Activated CD8-positive, alpha-beta T cell treated with anti-CD3 and anti-CD28 coated beads for 36 hours (primary cell): Measurements from ENCODE around the gene SPATA46. TPM values are rescaled to one million over a fixed set of nuclear protein-coding genes. Genes with fewer than 3 reads are reported as not detected.
"Not testable (repeated sequence)": the region's sequence is repeated elsewhere in the genome, so short reads cannot be mapped to it uniquely, and the experiment has no call there.

ENCODE experiments used
- ATAC-seq: fragments of 200-7000 bp; cut with Tn5 transposase; one replicate; pipeline ENCODE4 v1.10.0; 2021; ENCODE audit warnings: mild to moderate bottlenecking, moderate library complexity
- CTCF ChIA-PET: fragments of 350-600 bp; sonication (Branson Sonifier 250); formaldehyde crosslinking; loops from one replicate; lab custom pipeline; 2021; ENCODE audit warnings: antibody characterized with exemption; lab: Charles Lee
- POLR2A ChIA-PET: fragments of 350-600 bp; sonication (Branson Sonifier 250); formaldehyde crosslinking; loops from one replicate; lab custom pipeline; 2021; ENCODE audit warnings: antibody characterized with exemption; lab: Charles Lee
- DNase-seq: peaks from one replicate; pipeline ENCODE4 v3.0.0-alpha.2; 2020
- H3K27ac Mint-ChIP-seq: one replicate; pipeline ENCODE4 v1.8.0; 2021; ENCODE audit warnings: mild to moderate bottlenecking, mixed read lengths
- H3K27me3 Mint-ChIP-seq: one replicate; pipeline ENCODE4 v1.8.0; 2021; ENCODE audit warnings: mixed read lengths
- H3K36me3 Mint-ChIP-seq: one replicate; pipeline ENCODE4 v1.8.0; 2021; ENCODE audit warnings: low read depth, mixed read lengths
- H3K4me1 Mint-ChIP-seq: one replicate; pipeline ENCODE4 v1.8.0; 2021; ENCODE audit warnings: low read depth, mixed read lengths
- H3K4me3 Mint-ChIP-seq: one replicate; pipeline ENCODE4 v1.8.0; 2021; ENCODE audit warnings: mild to moderate bottlenecking, moderate library complexity, mixed read lengths
- H3K9me3 Mint-ChIP-seq: one replicate; pipeline ENCODE4 v1.8.0; 2021; ENCODE audit warnings: mixed read lengths
- CTCF ChIP-seq: fragments of 200-600 bp; IDR thresholded peaks from one replicate; pipeline ENCODE4 v1.8.0; 2022; ENCODE audit warnings: antibody characterized with exemption, mild to moderate bottlenecking
- intact Hi-C: fragments of 100-400 bp; cut with micrococcal nuclease; formaldehyde crosslinking; loops from one replicate; pipeline ENCODE4 v1.10.0; 2022
- total RNA-seq, 2 experiments: library from RNA; stranded (reverse); gene quantifications; one replicate each; pipeline ENCODE4 v1.2.3, GENCODE V29; 2021

The SPATA46 gene
- total RNA-seq, 2 experiments from 2014 or later, result not detected

DNA sequence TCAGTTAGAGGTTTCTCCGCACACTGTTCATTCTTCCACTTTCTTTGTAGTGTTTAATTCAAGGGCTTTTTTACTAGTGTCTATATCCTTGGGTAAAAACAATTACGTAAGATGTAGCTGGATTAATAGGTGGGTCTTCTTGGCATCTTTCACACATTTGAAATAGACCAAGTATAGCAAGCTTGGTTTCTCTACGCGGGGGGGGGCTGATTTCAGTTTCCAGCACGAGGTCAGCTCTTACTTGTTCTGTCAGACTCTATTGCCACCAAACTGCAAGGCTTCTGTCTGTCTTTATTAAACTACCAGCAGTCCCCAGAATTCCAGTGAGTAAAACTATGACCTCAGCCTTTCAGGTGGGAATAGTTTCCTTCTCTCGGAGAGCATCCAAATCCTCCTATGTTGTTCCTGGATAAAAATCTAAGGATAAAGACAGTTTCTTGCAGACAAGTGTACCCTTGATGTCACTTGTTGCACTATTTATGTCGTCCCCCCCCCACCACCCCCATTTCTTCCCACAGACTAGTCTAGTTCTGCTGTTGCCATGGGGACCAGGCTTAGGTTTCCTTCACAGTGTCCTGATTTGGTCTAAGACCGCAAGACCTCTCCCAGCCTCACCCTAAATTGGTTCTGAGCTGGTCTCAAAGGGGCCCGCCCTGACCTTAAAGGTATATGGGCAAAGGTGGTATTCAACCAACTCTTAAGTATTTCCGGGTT is 17.0 kb downstream of the SPATA46 start:
- Mint-ChIP-seq H3K27ac (no peak overlapping the region), H3K9me3 (no peaks in the 10 kb centered on the region), H3K4me1 (no peaks in the 10 kb centered on the region), H3K36me3 (no peaks in the 10 kb centered on the region), H3K4me3 (no peak overlapping the region), H3K27me3 (peaks cover 3% of the 10 kb centered on the region)
- TF ChIP-seq CTCF, result no peak
- ATAC-seq (no peak), DNase-seq (no peak)
- ChIA-PET CTCF (no interaction called here), POLR2A (no interaction called here)
- intact Hi-C loops, result no loop called here

GRCh38 chr1:162358928-162359327 is 17.7 kb downstream of the SPATA46 start:
- H3K36me3 Mint-ChIP-seq, result no peaks in the 10 kb centered on the region
- H3K27ac Mint-ChIP-seq, result no peak overlapping the region

GRCh38 chr1:162357681-162358266 is 18.9 kb downstream of the SPATA46 start:
- ATAC-seq, result no peak
- POLR2A ChIA-PET, result interaction anchor here (0.6 kb wide), 1 partner anchor 191 kb away, joined by 3 read pairs; no protein-coding TSS in a partner anchor
- H3K27ac Mint-ChIP-seq, result no peak overlapping the region
- no peak for DNase-seq
- peak; percentile 29 for TF ChIP-seq CTCF
- H3K36me3 Mint-ChIP-seq, result no peaks in the 10 kb centered on the region
- intact Hi-C loops, result no loop called here
- H3K9me3 Mint-ChIP-seq, result no peaks in the 10 kb centered on the region
- peaks cover 3% of the 10 kb centered on the region for H3K27me3 Mint-ChIP-seq
- CTCF ChIA-PET, result interaction anchor here (1.1 to 1.6 kb wide), 3 partner anchors 8 to 25 kb away, joined by 3 to 5 read pairs (median 3); no protein-coding TSS in a partner anchor
- no peak overlapping the region for H3K4me3 Mint-ChIP-seq
- H3K4me1 Mint-ChIP-seq, result no peaks in the 10 kb centered on the region

More at GRCh38 chr1:162358928-162359327, 17.7 kb downstream of the SPATA46 start:
- Mint-ChIP-seq H3K27me3 (peaks cover 3% of the 10 kb centered on the region), H3K4me1 (no peaks in the 10 kb centered on the region), H3K4me3 (no peak overlapping the region), H3K9me3 (no peaks in the 10 kb centered on the region)
- no peak for TF ChIP-seq CTCF
- intact Hi-C loops, result no loop called here
- CTCF ChIA-PET, result no interaction called here
- ATAC-seq, result no peak
- POLR2A ChIA-PET, result no interaction called here
- DNase-seq, result no peak

GRCh38 chr1:162353702-162354101 is 23.0 kb downstream of the SPATA46 start:
- H3K4me3 Mint-ChIP-seq, result no peak overlapping the region
- H3K27ac Mint-ChIP-seq, result no peak overlapping the region
- ATAC-seq (no peak), DNase-seq (no peak)
- no peak for TF ChIP-seq CTCF
- no peaks in the 10 kb centered on the region for H3K4me1 Mint-ChIP-seq
- H3K27me3 Mint-ChIP-seq, result peaks cover 5% of the 10 kb centered on the region
- CTCF ChIA-PET, result no interaction called here
- intact Hi-C loops, result no loop called here
- H3K9me3 Mint-ChIP-seq, result no peaks in the 10 kb centered on the region
- POLR2A ChIA-PET, result no interaction called here
- H3K36me3 Mint-ChIP-seq, result no peaks in the 10 kb centered on the region

DNA sequence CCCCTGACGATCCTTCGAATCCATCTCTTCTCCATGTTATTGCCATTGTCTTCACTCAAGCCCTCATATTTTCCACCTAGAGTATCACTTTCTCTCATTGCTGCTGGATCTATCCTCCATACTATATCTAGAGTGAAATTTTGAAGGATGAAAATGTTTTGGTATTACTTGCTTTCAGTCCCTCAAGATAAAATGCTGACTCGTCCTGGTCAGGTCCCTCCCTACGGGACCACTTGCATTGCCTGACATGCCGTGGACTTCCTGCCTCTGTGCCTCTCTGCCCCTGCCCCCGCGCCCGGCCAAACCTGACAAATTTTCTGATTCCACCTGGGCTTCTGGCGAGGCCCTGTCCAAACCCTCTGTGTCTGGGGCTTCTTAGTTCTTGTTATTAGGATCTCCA is 23.6 kb downstream of the SPATA46 start:
- Mint-ChIP-seq H3K4me1 (no peaks in the 10 kb centered on the region), H3K27ac (no peak overlapping the region), H3K4me3 (no peak overlapping the region), H3K36me3 (no peaks in the 10 kb centered on the region), H3K27me3 (peaks cover 5% of the 10 kb centered on the region), H3K9me3 (no peaks in the 10 kb centered on the region)
- intact Hi-C loops, result no loop called here
- ATAC-seq (no peak), DNase-seq (no peak)
- POLR2A ChIA-PET, result no interaction called here
- no peak for TF ChIP-seq CTCF
- CTCF ChIA-PET, result no interaction called here

DNA sequence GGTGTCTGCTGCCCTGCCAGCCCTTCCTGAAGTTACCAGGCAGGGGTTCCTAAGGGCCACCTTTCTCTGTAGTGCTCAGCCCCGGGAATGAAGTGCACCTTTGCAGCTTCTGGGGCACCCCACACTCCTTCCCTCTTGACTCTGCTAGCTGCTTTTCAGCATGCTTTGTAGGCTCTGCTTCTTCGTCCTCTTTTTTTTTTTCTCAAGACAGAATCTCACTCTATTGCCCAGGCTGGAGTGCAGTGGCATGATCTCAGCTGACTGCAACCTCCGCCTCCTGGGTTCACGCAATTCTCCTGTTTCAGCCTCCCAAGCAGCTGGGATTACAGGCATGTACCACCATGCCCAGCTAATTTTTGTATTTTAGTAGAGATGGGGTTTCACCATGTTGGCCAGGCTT is 24.8 kb downstream of the SPATA46 start:
- H3K9me3 Mint-ChIP-seq, CTCF ChIA-PET, H3K27me3 Mint-ChIP-seq, POLR2A ChIA-PET, H3K36me3 Mint-ChIP-seq, H3K4me1 Mint-ChIP-seq, ATAC-seq, intact Hi-C loops, DNase-seq, H3K27ac Mint-ChIP-seq, H3K4me3 Mint-ChIP-seq: not testable (repeated sequence)
